HepG2 (cell line): ENCODE data around the gene NRSN2. TPM values are rescaled to one million over a fixed set of nuclear protein-coding genes. Genes with fewer than 3 reads are reported as not detected.
A peak's percentile ranks its signal among the peaks of the same experiment; 100 is the strongest.

Source experiments
- ATRX ChIP-seq: sonication (generic); formaldehyde crosslinking; IDR thresholded peaks from 2 replicates; pipeline ENCODE4 v1.4.0; 2020; ENCODE audit warnings: missing genetic modification reagents, borderline replicate concordance
- EEA1 ChIP-seq: sonication (generic); formaldehyde crosslinking; IDR thresholded peaks from 2 replicates; pipeline ENCODE4 v1.5.1; 2020; ENCODE audit warnings: mild to moderate bottlenecking, missing genetic modification reagents, borderline replicate concordance
- GFI1 ChIP-seq: sonication (generic); formaldehyde crosslinking; IDR thresholded peaks from 2 replicates; pipeline ENCODE4 v1.5.0; 2020; ENCODE audit warnings: missing genetic modification reagents, mild to moderate bottlenecking, borderline replicate concordance
- HINFP ChIP-seq: sonication (generic); formaldehyde crosslinking; IDR thresholded peaks from 2 replicates; pipeline ENCODE4 v1.4.0; 2020; ENCODE audit warnings: low read depth, mild to moderate bottlenecking, missing genetic modification reagents
- IRF2 ChIP-seq: IDR thresholded peaks from 2 replicates; pipeline ENCODE4 v1.6.1; 2018; ENCODE audit warnings: missing genetic modification reagents, missing compliant biosample characterization
- MXD1 ChIP-seq: sonication (generic); formaldehyde crosslinking; IDR thresholded peaks from 2 replicates; pipeline ENCODE4 v1.4.0; 2020; ENCODE audit warnings: mild to moderate bottlenecking, missing genetic modification reagents
- MYNN ChIP-seq: sonication (generic); formaldehyde crosslinking; IDR thresholded peaks from 2 replicates; pipeline ENCODE4 v1.4.0; 2020; ENCODE audit warnings: mild to moderate bottlenecking, low read depth, missing genetic modification reagents
- RELA ChIP-seq: sonication (generic); formaldehyde crosslinking; IDR thresholded peaks from 2 replicates; pipeline ENCODE4 v1.4.0; 2020; ENCODE audit warnings: missing genetic modification reagents
- RFX3 ChIP-seq: IDR thresholded peaks from 2 replicates; pipeline ENCODE4 v1.6.1; 2016; ENCODE audit warnings: missing biosample characterization, missing genetic modification reagents
- TBL1XR1 ChIP-seq: fragments of 150-350 bp; IDR thresholded peaks from 2 replicates; pipeline ENCODE4 v1.6.1; 2014; ENCODE audit warnings: borderline replicate concordance, low read length; ENCODE audit not compliant: partially characterized antibody
- ZNF20 ChIP-seq: sonication (generic); formaldehyde crosslinking; IDR thresholded peaks from 2 replicates; pipeline ENCODE4 v1.4.0; 2020; ENCODE audit warnings: mild to moderate bottlenecking, moderate library complexity, missing genetic modification reagents
- ZNF430 ChIP-seq: sonication (generic); formaldehyde crosslinking; IDR thresholded peaks from 2 replicates; pipeline ENCODE4 v1.9.0; 2021; ENCODE audit warnings: mild to moderate bottlenecking, missing genetic modification reagents
- ZNF614 ChIP-seq: IDR thresholded peaks from 2 replicates; pipeline ENCODE4 v1.6.1; 2018; ENCODE audit warnings: missing biosample characterization, missing genetic modification reagents, inconsistent platforms, borderline replicate concordance
- polyA plus RNA-seq, 8 experiments: library from polyadenylated mRNA; depleted of rRNA in 3 of 8; stranded (reverse) in 7 of 8; unstranded in 1 of 8; fragments of >200 nt; fragmentation: Illumina TruSeq in 4 of 8; extraction: Trizol in 4 of 8; gene quantifications; 2 replicates each; pipeline versions ENCODE4 v1.2.1 to v1.2.3, GENCODE V29; 2011 to 2016; ENCODE audit warnings: low read depth in 4 of 8, missing spikeins in 1 of 8, mixed read lengths in 1 of 8; ENCODE audit not compliant: insufficient read depth in 1 of 8
- total RNA-seq, 5 experiments: library from RNA; depleted of rRNA; stranded (reverse); fragments of >200 nt; fragmentation: Illumina TruSeq; extraction: Trizol; gene quantifications; 2 replicates each; pipeline ENCODE4 v1.2.3, GENCODE V29; 2016; ENCODE audit warnings: low read depth in 1 of 5
- TF ChIP-seq, protein P1 (sequence below): sonication (generic); formaldehyde crosslinking; IDR thresholded peaks from 2 replicates; pipeline ENCODE4 v1.4.0; 2020; ENCODE audit warnings: missing genetic modification reagents
- TF ChIP-seq, protein P2 (sequence below): sonication (generic); formaldehyde crosslinking; IDR thresholded peaks from 2 replicates; pipeline ENCODE4 v1.5.0; 2020; ENCODE audit warnings: missing genetic modification reagents
- TF ChIP-seq, protein P3 (sequence below): sonication (generic); formaldehyde crosslinking; IDR thresholded peaks from 2 replicates; pipeline ENCODE4 v1.4.0; 2020; ENCODE audit warnings: mild to moderate bottlenecking, missing genetic modification reagents
- TF ChIP-seq, protein P4 (sequence below): sonication (generic); formaldehyde crosslinking; IDR thresholded peaks from 2 replicates; pipeline ENCODE4 v1.8.1; 2023; ENCODE audit warnings: missing genetic modification reagents, inconsistent platforms, borderline replicate concordance
- TF ChIP-seq, protein P5 (sequence below): sonication (generic); formaldehyde crosslinking; IDR thresholded peaks from 2 replicates; pipeline ENCODE4 v1.4.0; 2020; ENCODE audit warnings: missing genetic modification reagents

The NRSN2 gene
- total and polyA plus RNA-seq, 2 of the 13 experiments (the other 11 are each of a cell fraction or from before 2014, with no cell fraction given): 32.3 to 49.4 TPM

GRCh38 chr20:391041-391711, 44.3 kb downstream of the NRSN2 start (continued):
- TF ChIP-seq, protein P1, sequence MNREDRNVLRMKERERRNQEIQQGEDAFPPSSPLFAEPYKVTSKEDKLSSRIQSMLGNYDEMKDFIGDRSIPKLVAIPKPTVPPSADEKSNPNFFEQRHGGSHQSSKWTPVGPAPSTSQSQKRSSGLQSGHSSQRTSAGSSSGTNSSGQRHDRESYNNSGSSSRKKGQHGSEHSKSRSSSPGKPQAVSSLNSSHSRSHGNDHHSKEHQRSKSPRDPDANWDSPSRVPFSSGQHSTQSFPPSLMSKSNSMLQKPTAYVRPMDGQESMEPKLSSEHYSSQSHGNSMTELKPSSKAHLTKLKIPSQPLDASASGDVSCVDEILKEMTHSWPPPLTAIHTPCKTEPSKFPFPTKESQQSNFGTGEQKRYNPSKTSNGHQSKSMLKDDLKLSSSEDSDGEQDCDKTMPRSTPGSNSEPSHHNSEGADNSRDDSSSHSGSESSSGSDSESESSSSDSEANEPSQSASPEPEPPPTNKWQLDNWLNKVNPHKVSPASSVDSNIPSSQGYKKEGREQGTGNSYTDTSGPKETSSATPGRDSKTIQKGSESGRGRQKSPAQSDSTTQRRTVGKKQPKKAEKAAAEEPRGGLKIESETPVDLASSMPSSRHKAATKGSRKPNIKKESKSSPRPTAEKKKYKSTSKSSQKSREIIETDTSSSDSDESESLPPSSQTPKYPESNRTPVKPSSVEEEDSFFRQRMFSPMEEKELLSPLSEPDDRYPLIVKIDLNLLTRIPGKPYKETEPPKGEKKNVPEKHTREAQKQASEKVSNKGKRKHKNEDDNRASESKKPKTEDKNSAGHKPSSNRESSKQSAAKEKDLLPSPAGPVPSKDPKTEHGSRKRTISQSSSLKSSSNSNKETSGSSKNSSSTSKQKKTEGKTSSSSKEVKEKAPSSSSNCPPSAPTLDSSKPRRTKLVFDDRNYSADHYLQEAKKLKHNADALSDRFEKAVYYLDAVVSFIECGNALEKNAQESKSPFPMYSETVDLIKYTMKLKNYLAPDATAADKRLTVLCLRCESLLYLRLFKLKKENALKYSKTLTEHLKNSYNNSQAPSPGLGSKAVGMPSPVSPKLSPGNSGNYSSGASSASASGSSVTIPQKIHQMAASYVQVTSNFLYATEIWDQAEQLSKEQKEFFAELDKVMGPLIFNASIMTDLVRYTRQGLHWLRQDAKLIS (CRISPR knock-in tag): no peak
- no peak; the same call in 1 of the 2 replicates for TF ChIP-seq ZNF614 (CRISPR knock-in tag)
- TF ChIP-seq, protein P2, sequence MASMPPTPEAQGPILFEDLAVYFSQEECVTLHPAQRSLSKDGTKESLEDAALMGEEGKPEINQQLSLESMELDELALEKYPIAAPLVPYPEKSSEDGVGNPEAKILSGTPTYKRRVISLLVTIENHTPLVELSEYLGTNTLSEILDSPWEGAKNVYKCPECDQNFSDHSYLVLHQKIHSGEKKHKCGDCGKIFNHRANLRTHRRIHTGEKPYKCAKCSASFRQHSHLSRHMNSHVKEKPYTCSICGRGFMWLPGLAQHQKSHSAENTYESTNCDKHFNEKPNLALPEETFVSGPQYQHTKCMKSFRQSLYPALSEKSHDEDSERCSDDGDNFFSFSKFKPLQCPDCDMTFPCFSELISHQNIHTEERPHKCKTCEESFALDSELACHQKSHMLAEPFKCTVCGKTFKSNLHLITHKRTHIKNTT: no peak
- no peak for TF ChIP-seq TBL1XR1
- no peak for TF ChIP-seq ZNF20 (CRISPR knock-in tag)
- TF ChIP-seq, protein P3, sequence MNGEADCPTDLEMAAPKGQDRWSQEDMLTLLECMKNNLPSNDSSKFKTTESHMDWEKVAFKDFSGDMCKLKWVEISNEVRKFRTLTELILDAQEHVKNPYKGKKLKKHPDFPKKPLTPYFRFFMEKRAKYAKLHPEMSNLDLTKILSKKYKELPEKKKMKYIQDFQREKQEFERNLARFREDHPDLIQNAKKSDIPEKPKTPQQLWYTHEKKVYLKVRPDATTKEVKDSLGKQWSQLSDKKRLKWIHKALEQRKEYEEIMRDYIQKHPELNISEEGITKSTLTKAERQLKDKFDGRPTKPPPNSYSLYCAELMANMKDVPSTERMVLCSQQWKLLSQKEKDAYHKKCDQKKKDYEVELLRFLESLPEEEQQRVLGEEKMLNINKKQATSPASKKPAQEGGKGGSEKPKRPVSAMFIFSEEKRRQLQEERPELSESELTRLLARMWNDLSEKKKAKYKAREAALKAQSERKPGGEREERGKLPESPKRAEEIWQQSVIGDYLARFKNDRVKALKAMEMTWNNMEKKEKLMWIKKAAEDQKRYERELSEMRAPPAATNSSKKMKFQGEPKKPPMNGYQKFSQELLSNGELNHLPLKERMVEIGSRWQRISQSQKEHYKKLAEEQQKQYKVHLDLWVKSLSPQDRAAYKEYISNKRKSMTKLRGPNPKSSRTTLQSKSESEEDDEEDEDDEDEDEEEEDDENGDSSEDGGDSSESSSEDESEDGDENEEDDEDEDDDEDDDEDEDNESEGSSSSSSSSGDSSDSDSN (CRISPR knock-in tag): 0 out of 2 replicates have a peak, but pooled peaks have one; percentile 24
- no peak; the same call in 1 of the 2 replicates for TF ChIP-seq MXD1 (CRISPR knock-in tag)
- TF ChIP-seq, protein P4, sequence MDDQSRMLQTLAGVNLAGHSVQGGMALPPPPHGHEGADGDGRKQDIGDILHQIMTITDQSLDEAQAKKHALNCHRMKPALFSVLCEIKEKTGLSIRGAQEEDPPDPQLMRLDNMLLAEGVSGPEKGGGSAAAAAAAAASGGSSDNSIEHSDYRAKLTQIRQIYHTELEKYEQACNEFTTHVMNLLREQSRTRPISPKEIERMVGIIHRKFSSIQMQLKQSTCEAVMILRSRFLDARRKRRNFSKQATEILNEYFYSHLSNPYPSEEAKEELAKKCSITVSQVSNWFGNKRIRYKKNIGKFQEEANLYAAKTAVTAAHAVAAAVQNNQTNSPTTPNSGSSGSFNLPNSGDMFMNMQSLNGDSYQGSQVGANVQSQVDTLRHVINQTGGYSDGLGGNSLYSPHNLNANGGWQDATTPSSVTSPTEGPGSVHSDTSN (CRISPR knock-in tag): no peak
- TF ChIP-seq GFI1 (CRISPR knock-in tag): no peak
- no peak for TF ChIP-seq IRF2 (CRISPR knock-in tag)
- TF ChIP-seq RELA (CRISPR knock-in tag): no peak
- no peak for TF ChIP-seq HINFP (CRISPR knock-in tag)
- no peak for TF ChIP-seq ATRX (CRISPR knock-in tag)
- TF ChIP-seq RFX3 (CRISPR knock-in tag): no peak
- no peak for TF ChIP-seq ZNF430 (CRISPR knock-in tag)
- TF ChIP-seq MYNN (CRISPR knock-in tag): no peak
- TF ChIP-seq, protein P5, sequence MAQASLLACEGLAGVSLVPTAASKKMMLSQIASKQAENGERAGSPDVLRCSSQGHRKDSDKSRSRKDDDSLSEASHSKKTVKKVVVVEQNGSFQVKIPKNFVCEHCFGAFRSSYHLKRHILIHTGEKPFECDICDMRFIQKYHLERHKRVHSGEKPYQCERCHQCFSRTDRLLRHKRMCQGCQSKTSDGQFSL: no peak
- peak; percentile 81; the same call in 1 of the 2 replicates for TF ChIP-seq EEA1 (CRISPR knock-in tag)
